ENCODE data around the gene ZNF473.

The ZNF473 gene

GRCh38 chr19:50008532-50008931 lies 17.3 kb upstream of the ZNF473 start:
- DNase-seq (ENCODE audit: low read depth in 1 of 2, low spot score in 1 of 2) = peak; percentile 24
- no peak for TF ChIP-seq JUND (IDR thresholded peaks at IDR 0.05; ENCODE audit: low read depth)
- in situ Hi-C loops (cut with HindIII; ENCODE audit: low pct_unique_long_range_greater_than_20kb, low sequenced_read_pairs) = no loop called here

- in situ Hi-C loops (cut with HindIII; ENCODE audit: low pct_unique_long_range_greater_than_20kb, low sequenced_read_pairs) = no loop called here
- DNase-seq (ENCODE audit: low read depth in 1 of 2, low spot score in 1 of 2) = no peak
- TF ChIP-seq JUND (IDR thresholded peaks at IDR 0.05; ENCODE audit: low read depth) = no peak
Observed at GRCh38 chr19:50016225-50016807, 9.5 kb upstream of the ZNF473 start.

- TF ChIP-seq JUND (IDR thresholded peaks at IDR 0.05; ENCODE audit: low read depth) = no peak
- DNase-seq (ENCODE audit: low read depth in 1 of 2, low spot score in 1 of 2) = no peak
- in situ Hi-C loops (cut with HindIII; ENCODE audit: low pct_unique_long_range_greater_than_20kb, low sequenced_read_pairs) = no loop called here
Observed at GRCh38 chr19:50020481-50020880, 5.3 kb upstream of the ZNF473 start.

GRCh38 chr19:50022823-50023222 lies 3.0 kb upstream of the ZNF473 start:
- no peak for TF ChIP-seq JUND (IDR thresholded peaks at IDR 0.05; ENCODE audit: low read depth)
- DNase-seq (ENCODE audit: low read depth in 1 of 2, low spot score in 1 of 2) = no peak
- in situ Hi-C loops (cut with HindIII; ENCODE audit: low pct_unique_long_range_greater_than_20kb, low sequenced_read_pairs) = no loop called here

GRCh38 chr19:50024719-50025021 lies 1.1 kb upstream of the ZNF473 start:
- no peak for DNase-seq (ENCODE audit: low read depth in 1 of 2, low spot score in 1 of 2)
- no peak for TF ChIP-seq JUND (IDR thresholded peaks at IDR 0.05; ENCODE audit: low read depth)
- in situ Hi-C loops (cut with HindIII; ENCODE audit: low pct_unique_long_range_greater_than_20kb, low sequenced_read_pairs) = no loop called here

- in situ Hi-C loops (cut with HindIII; ENCODE audit: low pct_unique_long_range_greater_than_20kb, low sequenced_read_pairs) = no loop called here
- TF ChIP-seq JUND (IDR thresholded peaks at IDR 0.05; ENCODE audit: low read depth) = no peak
- DNase-seq (ENCODE audit: low read depth in 1 of 2, low spot score in 1 of 2) = peak; percentile 88 to 99
Observed at GRCh38 chr19:50025022-50025793, 597 bp upstream of the ZNF473 start, which contains the start of gene VRK3. TSS of gene VRK3 (minus strand) at chr19:50025372. CDS start at chr19:50016162, 9,210 bp downstream.

- no peak for TF ChIP-seq JUND (IDR thresholded peaks at IDR 0.05; ENCODE audit: low read depth)
- no peak for DNase-seq (ENCODE audit: low read depth in 1 of 2, low spot score in 1 of 2)
- in situ Hi-C loops (cut with HindIII; ENCODE audit: low pct_unique_long_range_greater_than_20kb, low sequenced_read_pairs) = no loop called here
Observed at GRCh38 chr19:50026550-50026906, 723 bp downstream of the ZNF473 start.

GRCh38 chr19:50030225-50030624 lies 4.4 kb downstream of the ZNF473 start:
- TF ChIP-seq JUND (IDR thresholded peaks at IDR 0.05; ENCODE audit: low read depth) = no peak
- no peak for DNase-seq (ENCODE audit: low read depth in 1 of 2, low spot score in 1 of 2)
- in situ Hi-C loops (cut with HindIII; ENCODE audit: low pct_unique_long_range_greater_than_20kb, low sequenced_read_pairs) = no loop called here

GRCh38 chr19:50030937-50031336 lies 5.1 kb downstream of the ZNF473 start:
- no peak for TF ChIP-seq JUND (IDR thresholded peaks at IDR 0.05; ENCODE audit: low read depth)
- no peak for DNase-seq (ENCODE audit: low read depth in 1 of 2, low spot score in 1 of 2)

GRCh38 chr19:50036908-50037307 lies 11.1 kb downstream of the ZNF473 start:
- DNase-seq (ENCODE audit: low read depth in 1 of 2, low spot score in 1 of 2) = no peak
- no peak for TF ChIP-seq JUND (IDR thresholded peaks at IDR 0.05; ENCODE audit: low read depth)
- in situ Hi-C loops (cut with HindIII; ENCODE audit: low pct_unique_long_range_greater_than_20kb, low sequenced_read_pairs) = no loop called here

More at GRCh38 chr19:50030937-50031336, 5.1 kb downstream of the ZNF473 start:
- in situ Hi-C loops (cut with HindIII; ENCODE audit: low pct_unique_long_range_greater_than_20kb, low sequenced_read_pairs) = no loop called here

- in situ Hi-C loops (cut with HindIII; ENCODE audit: low pct_unique_long_range_greater_than_20kb, low sequenced_read_pairs) = no loop called here
- no peak for DNase-seq (ENCODE audit: low read depth in 1 of 2, low spot score in 1 of 2)
Observed at GRCh38 chr19:50039968-50040367, 14.2 kb downstream of the ZNF473 start.

GRCh38 chr19:50040967-50041366 lies 15.2 kb downstream of the ZNF473 start:
- in situ Hi-C loops (cut with HindIII; ENCODE audit: low pct_unique_long_range_greater_than_20kb, low sequenced_read_pairs) = no loop called here
- TF ChIP-seq JUND (IDR thresholded peaks at IDR 0.05; ENCODE audit: low read depth) = no peak
- no peak for DNase-seq (ENCODE audit: low read depth in 1 of 2, low spot score in 1 of 2)

More at GRCh38 chr19:50039968-50040367, 14.2 kb downstream of the ZNF473 start:
- no peak for TF ChIP-seq JUND (IDR thresholded peaks at IDR 0.05; ENCODE audit: low read depth)

- no peak for TF ChIP-seq JUND (IDR thresholded peaks at IDR 0.05; ENCODE audit: low read depth)
- in situ Hi-C loops (cut with HindIII; ENCODE audit: low pct_unique_long_range_greater_than_20kb, low sequenced_read_pairs) = no loop called here
- DNase-seq (ENCODE audit: low read depth in 1 of 2, low spot score in 1 of 2) = no peak
Observed at GRCh38 chr19:50042363-50043024, 16.7 kb downstream of the ZNF473 start.

Data from T47D (cell line).